GM19463 (cell line): ENCODE data around the gene ARHGAP28.
"Not testable (repeated sequence)": the region's sequence is repeated elsewhere in the genome, so short reads cannot be mapped to it uniquely, and the experiment has no call there.

Experiments
- ATAC-seq: cut with Tn5 transposase; IDR thresholded peaks from one replicate; pipeline ENCODE4 v1.9.1; 2021; ENCODE audit warnings: mild to moderate bottlenecking, moderate library complexity; ENCODE audit not compliant: unreplicated experiment

Gene ARHGAP28

DNA sequence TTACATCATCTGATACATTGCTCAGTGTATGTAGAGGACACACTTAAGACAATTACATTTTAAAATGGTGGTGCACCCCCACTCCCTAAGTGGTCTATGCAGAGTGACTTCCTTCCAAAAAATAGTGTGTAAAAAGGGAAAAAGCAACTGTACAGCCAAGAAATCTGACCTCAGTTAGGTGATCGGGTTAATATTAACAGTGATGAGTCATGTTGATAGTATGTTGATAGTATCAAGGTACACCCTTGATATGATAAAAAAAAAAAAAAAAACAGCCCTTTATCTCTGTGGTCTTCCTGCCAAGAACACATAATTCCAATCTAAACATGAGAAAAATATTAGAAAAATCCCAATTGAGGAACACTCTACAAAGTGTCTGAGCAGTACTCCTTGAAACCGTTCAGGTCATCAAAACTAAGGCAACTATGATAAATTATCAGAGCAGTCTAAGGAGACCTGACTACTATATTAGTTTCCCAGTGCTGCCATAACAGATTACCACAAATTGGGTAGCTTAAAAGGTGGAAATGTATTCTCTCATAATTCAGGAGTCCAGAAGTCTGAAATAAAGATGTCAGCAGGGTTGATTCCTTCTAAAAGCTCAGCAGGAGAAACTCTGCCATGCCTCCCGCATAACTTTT is 171.9 kb downstream of the ARHGAP28 start:
- no peak for ATAC-seq

DNA sequence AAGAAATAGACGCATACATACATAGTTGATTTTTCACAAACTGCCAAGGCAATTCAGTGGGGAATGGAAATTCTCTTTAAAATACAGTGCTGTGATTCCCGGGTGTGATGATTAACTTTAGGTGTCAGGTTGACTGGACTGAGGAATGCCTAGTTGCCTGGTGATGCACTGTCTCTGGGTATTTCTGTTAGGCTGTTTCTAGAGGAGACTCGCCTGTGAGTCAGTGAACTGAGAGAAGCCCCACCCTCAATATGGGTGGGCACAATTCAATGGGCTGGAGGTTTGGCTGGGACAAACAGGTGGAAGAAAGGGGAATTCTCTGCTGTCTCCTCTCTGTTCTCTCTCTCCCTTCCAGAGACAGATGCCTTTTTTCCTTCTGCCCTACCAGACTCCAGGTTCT is 187.6 kb downstream of the ARHGAP28 start:
- no peak for ATAC-seq

DNA sequence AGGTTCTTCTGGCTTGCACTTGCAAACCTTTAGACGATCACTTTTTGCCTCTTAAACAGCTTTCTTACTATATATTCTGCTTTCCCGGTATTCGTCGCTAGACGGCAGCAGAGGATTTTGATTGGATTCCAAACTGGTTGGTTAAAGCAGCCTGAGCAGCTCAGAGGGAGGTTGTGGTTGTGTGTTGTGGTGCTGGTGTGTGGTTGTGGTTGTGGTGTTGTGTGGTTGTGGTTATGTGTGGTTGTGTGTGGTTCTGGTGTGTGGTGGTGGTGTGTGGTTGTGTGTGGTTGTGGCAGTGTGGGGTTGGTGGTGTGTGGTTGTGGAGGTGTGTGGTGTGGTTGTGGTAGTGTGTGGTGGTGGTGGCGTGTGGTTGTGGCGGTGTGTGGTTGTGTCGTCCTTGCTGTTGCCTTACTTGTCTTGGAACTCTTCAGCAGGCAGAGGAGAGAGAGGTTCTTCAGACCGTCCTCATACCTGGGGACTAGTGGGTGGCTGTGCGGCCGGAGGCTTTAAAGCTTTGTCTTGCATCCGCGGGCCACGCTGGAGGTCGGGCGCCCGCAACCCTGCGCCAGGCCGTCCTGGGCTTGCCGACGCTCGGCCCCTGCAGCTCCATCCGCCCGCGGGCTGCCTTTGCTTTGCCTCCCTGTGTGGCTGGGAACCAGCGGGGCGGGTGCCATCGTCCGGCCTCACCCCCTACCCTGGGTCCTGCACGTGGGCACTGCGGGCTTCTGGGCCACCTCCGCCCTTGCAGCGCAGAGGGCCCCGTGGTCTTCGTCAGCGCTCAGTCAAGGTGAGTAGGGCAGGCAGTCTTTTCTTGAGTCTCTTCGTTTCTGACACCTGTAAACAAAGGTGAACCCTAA is 190.8 kb downstream of the ARHGAP28 start:
- no peak for ATAC-seq

DNA sequence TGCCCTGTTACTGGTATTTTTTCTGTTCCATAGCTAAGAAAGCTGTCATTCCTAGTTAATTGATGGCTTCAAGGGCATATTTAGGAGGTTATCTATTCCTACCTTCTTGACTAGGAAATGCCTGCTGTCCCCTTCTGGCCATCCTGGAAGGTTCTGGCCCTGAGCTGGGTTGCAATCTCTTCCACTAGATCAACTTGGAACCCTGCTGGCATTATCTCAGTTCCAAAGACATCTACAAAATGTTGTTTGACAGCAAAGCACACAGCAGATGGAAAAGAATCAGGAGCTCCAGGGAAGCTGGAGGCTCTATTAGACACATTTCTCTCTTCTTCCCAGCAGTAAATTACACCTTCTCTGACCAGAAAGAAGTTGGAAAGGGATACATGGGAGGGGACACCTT is 192.1 kb downstream of the ARHGAP28 start:
- ATAC-seq = no peak

DNA sequence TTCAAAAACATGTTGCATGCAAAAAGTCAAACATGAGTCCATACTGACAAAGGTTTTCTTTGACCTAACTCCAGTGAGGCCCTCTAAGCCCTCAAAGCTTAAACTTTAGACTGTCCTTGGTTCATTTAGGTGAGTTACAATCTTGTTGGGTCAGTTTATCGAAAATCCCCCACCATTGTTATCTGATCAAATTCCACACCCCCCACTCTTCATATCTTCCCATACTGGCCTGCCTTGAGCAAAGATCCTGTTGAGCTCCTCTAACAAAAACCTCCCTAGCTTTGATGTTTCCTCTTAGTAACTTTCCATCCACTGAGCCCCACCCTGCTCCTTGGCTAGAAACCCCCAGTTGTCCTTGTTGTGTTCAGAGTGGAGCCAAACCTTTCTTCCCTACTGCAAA is 193.7 kb downstream of the ARHGAP28 start:
- ATAC-seq = no peak

DNA sequence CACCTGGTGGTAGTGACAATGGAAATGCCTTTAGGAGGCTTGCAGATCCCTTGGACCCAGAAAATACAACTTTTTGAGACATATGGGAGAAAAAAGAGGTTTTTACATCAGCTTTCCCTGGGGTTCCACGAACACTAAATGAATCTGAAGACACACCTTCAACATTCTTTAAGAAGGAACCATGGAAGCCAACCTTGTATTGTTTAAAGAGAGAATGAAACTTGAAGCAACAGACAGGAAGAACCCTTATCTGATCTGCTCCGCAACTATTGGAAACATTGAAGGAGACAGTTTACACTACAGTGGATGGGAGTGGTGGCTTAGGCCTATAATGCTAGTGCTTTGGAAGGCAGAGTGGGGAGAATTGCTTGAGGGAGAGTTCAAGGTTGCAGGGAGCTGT is 197.6 kb downstream of the ARHGAP28 start:
- ATAC-seq = no peak

DNA sequence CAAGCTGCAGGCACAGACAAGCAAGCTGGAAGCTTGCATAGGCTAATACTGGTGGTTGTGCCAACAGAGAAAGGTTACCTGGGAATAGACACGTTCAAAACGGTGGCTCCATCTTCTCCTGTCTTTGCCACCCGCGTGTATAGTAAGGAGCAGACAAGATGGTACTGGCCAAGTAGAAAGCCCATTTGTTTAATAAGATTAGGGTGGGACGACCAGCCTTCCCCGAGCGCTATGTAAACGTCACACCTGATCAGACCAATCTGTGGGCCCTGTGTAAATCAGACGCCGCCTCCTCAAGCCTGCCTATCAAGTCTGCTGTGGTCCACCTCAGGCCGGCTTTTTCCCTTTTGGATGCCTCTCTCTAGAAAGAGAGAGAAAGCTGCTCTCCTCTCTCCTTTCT is 198.8 kb downstream of the ARHGAP28 start:
- ATAC-seq = no peak

DNA sequence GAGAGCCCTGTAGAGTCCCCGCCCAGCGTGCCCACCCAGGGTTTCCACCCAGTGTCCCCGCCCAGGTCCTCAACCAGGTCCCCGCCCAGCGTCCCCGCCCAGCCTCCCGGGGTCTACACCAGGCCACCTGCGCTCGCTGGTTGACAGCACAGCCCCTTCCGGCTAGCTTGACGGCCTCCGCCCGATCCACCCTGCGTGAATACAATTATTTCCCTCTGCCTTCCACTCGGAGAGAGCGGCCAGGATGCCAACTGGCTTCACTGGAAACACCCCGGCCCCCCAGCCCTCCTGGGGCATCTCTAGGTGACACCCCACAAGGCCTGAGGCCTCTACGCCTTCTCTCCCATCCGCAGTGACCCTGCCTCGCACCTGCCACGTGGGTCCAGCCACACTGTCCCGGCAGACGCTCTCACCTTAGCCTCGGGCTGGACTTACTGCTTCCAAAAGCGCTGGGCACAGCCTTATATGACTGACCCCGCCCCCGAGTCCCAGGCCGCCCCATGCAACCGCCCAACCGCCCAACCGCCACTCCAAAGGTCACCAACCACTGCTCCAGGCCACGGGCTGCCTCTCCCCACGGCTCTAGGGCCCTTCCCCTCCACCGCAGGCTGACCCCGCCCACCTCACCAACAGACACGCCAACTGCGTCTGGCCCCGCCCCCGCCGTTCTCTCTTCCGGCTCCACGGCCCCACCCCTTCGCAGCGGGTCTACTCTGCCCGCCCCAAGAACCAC is 200.0 kb downstream of the ARHGAP28 start:
- no peak for ATAC-seq

DNA sequence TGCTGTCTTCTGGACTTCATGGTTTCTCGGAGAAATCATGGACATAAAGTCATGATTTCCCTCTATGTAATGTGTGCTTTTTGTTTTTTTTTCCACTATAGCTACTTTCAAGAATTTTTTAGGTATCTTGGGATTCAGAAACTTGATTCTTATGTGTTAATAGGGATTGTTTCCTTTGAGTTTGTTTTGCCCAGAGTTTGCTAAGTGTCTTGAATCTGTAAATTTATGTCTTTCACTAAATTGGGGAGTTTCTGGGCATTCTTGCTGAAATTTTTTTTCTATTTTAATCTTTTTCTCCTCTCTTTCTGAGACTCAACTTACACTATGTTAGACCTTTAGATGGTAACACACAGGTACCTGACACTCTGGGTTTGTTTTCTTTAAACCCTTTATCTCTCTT is 205.3 kb downstream of the ARHGAP28 start:
- no peak for ATAC-seq

DNA sequence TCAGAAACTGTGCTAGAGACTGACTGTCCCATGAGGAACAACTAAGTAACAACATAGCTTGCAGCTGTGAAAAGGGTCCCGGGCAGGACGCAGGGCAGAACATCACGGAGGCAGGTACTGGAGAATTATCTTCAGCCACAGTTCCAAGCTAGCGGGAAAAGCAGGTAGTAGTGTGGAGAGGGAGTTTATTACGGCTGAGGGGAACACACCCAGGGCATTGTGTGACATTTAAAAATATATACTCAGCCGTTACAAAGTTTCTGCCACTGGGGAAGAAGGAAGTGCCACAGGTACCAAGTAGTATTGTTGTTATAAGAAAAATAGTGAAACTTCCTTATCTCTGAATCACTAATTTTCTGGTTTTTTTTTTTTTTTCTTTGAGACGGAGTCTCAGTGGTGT is 208.5 kb downstream of the ARHGAP28 start:
- ATAC-seq = no peak

DNA sequence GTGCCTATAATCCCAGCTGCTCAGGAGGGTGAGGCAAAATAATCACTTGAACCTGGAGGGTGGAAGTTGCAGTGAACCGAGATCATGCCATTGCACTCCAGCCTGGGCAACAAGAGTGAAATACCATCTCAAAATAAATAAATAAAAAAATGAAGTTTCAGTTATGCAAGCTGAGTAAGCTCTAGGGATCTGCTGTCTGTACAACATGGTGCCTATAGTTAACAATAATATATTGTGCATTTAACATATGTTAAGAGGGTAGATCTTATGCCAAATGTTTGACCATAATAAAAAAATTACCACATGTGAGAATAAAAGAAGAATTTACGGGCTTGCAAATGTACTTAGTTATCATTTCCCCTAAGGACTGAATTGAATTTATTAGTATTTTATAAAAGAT is 208.9 kb downstream of the ARHGAP28 start:
- ATAC-seq = not testable (repeated sequence)

DNA sequence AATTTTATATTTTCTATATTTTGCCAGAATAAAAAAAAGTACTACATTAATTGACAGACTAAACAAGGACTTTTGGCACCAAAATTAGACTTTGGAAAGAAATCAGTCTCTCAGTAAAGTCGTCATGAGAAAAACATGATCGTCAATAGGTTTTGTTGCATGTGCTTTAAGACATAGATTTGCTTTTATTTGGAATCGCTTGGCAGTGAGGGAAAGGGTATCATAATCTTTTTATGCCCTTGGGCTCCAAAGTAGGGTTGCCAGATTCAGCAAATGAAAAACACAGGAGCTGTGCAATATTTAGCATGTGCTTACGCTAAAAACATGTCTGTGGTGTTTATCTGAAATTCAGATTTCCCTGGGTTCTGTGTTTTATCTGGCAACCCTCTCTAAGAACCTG is 210.5 kb downstream of the ARHGAP28 start:
- ATAC-seq = no peak

DNA sequence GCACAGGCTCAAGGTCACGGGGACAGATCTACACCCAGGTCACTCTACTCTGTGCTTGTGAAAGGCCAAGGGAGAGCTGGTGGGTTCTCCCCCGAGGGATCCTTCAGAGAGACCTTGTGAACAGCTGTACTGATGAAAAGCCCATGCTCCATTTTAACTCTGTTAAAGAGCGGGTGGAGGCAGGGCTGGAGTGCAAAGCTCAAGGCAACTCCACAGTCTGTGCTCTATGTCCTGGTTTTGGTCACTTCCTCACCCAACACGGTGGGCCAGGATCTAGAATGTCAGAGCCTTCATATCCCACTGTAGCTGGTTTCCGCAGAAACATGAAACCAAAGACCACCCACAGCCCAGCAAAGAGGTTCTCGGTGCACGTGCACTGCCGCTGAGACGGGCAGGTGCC is 210.9 kb downstream of the ARHGAP28 start:
- no peak for ATAC-seq

DNA sequence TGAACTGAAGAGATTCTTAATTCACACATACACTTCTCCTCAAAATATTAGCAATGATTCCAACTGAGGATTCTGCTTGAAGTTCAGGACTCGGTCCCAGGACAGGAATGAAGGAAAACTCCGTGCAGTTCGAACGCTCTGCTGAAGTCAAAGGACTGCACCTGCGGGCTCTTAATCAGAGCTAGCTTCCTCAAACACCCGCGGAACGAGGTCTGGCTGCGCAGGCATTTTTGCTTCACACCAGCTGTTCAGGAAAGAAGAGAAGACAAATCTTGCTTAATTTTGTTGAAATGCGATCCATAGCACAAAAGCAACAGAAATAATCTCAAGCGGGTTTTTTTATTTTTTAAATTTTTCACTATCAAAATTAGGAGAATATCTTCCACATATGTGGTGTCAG is 212.5 kb downstream of the ARHGAP28 start:
- no peak for ATAC-seq

DNA sequence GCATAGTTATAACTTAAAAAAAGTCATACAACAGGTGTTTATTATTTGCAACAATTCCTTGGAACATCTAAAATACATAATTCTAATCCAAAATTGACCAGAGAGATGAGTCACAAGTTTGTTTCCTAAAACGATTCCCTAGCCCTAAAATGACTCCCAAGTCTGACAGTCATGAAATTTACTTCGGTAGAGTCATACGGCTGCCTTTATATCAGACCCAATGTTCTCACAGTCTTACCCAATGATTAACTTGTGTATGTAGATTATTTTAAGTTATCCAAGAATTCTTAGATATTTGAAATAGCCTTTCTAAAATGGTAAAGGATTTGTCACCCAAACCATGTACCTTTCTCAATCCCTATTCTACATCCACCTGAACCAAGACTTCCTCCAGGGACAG is 213.2 kb downstream of the ARHGAP28 start:
- ATAC-seq = no peak

DNA sequence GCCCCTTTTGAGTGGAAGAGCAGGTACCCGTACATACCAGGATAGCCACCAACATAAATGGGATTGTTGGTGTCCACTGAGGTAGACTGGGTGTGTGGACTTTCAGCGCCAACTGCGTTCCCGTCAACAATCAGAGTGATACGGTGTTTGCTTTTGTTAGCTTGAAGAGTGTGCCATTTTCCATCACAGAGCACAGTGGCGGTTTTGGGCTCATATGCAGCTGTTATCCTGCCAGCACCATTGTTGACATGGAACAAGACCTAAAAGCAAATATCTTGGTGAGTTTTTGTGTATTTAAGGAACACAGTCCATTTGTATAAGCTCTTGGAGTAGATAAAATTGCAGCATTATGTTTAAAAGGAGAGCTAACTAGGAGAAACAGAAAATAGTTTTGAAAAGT is 213.6 kb downstream of the ARHGAP28 start:
- no peak for ATAC-seq

DNA sequence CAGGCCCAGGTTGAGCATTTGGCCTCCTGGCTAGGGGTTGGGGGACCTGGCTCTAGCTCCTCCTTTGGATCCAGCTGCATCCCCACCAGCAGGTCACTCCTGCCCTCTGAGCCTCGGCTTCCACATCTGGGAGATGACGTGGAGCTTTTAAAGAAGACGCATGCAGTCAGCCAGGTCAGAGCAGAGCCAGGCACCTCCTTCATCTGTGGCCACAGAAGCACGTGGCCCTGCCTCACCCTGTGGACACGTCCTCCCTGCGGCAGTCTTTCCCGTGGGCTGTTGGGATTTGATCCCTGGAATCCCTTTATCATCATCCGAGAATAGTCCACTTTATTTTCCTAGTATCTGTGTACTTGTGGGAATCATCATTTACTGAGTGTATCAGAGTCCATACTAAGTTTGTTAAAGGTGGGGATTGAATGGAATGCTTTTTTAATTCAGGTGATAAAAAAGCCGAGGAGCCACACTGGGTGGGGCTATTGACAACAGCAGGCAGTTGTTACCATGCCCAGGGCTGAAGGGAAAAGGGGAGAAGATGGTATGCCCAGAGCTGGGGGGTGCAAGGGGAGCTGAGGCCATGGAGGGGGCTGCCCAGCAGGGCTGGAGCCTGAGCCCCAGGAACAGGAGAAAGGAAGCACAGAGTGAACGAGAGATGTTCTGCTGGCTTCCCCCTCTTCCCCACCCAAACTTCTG is 218.0 kb downstream of the ARHGAP28 start:
- ATAC-seq = no peak

DNA sequence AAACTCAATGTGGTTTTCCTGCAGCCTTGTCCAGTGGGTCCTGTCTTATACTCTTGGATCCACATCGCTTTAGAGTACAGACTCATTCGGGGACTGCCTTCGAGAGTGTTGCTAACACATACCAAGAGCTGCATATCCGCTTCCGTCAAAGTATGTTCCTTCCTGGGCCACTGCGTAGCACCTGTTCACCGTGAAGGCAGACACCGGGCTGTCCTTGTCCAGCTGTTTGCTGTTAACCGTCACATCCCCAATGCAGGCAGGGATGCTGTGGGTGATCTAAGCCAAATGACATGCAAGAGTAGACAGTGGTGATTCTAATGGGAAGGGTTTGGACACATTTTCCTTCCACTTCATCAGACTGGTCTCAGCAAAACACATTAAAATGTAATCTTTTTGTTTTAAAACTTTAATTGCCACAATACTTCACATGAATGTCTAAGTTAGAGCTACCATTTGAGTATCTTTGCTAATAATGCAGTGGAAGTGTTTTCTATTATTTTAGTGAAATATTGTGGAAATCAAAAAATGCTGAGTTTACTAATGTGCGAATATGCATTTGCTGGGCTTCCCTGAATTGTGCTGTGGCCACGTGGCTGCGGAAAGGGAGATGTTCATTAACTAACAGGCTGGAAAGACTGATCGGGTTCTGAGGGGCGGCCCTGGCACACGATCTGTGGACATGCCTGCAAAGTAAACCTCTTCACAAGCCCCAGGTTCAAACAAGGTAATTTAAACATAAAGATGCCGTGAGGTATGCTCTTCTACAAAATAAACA is 219.0 kb downstream of the ARHGAP28 start:
- no peak for ATAC-seq

DNA sequence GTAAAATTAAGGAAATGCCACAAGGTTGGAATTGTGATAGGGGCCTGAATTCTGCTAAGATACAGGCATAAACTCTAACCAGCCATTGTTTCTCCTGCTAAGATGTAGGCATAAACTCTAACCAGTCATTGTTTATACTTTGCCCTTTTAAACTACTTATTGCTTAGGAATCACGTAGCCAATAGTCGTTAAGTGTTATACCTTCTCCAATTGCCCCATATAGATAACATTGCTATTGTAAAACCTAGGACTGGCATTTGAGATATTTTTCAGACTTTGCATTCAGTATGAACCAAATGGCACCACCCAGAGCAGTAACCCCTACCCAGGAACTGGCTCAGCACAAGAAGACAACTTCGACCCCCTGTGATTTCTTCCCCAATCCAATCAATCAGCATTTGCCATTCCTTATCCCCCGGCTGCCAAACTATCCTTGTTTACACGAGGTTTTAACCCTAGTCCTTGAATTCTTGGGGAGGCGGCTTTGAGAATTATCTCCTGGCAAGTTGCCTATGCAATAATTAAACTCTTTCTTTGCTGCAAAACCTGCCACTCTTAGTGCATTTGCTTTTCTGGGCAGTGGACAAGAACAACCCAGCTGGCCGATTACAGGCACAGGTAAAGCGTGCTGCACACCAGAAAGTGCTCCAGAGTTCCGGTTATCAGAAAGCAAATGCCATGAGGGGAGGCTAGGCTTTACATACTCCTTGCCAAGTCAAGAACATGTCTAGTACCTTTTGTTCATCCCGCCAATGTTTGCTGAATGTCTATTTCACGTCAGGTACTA is 220.5 kb downstream of the ARHGAP28 start:
- no peak for ATAC-seq

DNA sequence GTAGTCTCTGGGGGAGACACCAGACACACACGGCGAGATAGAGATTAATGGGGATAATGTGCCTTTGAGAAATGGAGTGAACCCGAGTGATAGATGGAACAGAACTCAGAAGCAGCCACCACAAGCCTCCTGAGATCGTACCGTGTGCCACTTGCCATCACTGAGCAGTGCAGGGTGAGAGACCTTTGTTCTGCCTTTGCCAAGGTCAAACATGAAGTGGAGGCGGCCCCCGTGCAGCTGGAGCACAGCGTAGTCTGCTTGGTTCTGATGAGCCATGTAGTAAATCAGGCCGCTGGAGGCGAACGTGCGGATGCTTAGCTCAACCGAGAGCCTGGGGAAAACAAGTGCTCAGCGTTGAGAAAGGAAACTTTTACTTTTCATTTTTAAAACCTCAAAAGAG is 221.1 kb downstream of the ARHGAP28 start:
- ATAC-seq = no peak
